GM23248 (cell line): Measurements from ENCODE around the gene C1QB. TPM values are rescaled to one million over a fixed set of nuclear protein-coding genes. Genes with fewer than 3 reads are reported as not detected.

ENCODE experiments used
- DNase-seq: peaks from one replicate; pipeline ENCODE4 v3.0.0-alpha.2; 2015
- H2AFZ ChIP-seq: fragments of 200-600 bp; sonication (generic); 2 replicates; pipeline ENCODE4 v1.6.1; 2016; ENCODE audit warnings: antibody characterized with exemption
- H3F3A ChIP-seq: fragments of 200-600 bp; sonication (generic); 2 replicates; pipeline ENCODE4 v1.6.1; 2016; ENCODE audit warnings: mild to moderate bottlenecking, antibody characterized with exemption, mixed run types; ENCODE audit not compliant: insufficient read depth
- H3K27ac ChIP-seq: fragments of 200-600 bp; sonication (generic); 2 replicates; pipeline ENCODE4 v1.5.1; 2016; ENCODE audit warnings: mild to moderate bottlenecking
- H3K27me3 ChIP-seq: fragments of 200-600 bp; sonication (generic); replicated peaks from 2 replicates; pipeline ENCODE4 v1.6.1; 2016; ENCODE audit warnings: mild to moderate bottlenecking; ENCODE audit not compliant: insufficient read depth
- H3K36me3 ChIP-seq: fragments of 200-600 bp; sonication (generic); 2 replicates; pipeline ENCODE4 v1.6.1; 2016; ENCODE audit warnings: low read depth, mild to moderate bottlenecking
- H3K4me1 ChIP-seq: fragments of 200-600 bp; sonication (generic); 2 replicates; pipeline ENCODE4 v1.6.1; 2016; ENCODE audit warnings: mild to moderate bottlenecking; ENCODE audit not compliant: insufficient read depth
- H3K4me2 ChIP-seq: fragments of 200-600 bp; sonication (generic); one replicate; pipeline ENCODE4 v1.6.1; 2016; ENCODE audit warnings: mild to moderate bottlenecking; ENCODE audit not compliant: unreplicated experiment
- H3K4me3 ChIP-seq: fragments of 200-600 bp; sonication (generic); 2 replicates; pipeline ENCODE4 v1.5.1; 2016; ENCODE audit warnings: mild to moderate bottlenecking
- H3K79me2 ChIP-seq: fragments of 200-600 bp; sonication (generic); 2 replicates; pipeline ENCODE4 v1.6.1; 2016; ENCODE audit warnings: mild to moderate bottlenecking; ENCODE audit not compliant: insufficient read depth
- H3K9ac ChIP-seq: fragments of 200-600 bp; sonication (generic); 2 replicates; pipeline ENCODE4 v1.6.1; 2016; ENCODE audit warnings: mild to moderate bottlenecking
- H3K9me2 ChIP-seq: fragments of 200-600 bp; sonication (generic); 2 replicates; pipeline ENCODE4 v1.6.1; 2016; ENCODE audit warnings: mixed run types, mild to moderate bottlenecking, moderate library complexity; ENCODE audit not compliant: insufficient read depth
- H3K9me3 ChIP-seq: fragments of 200-600 bp; sonication (generic); one replicate; pipeline ENCODE4 v1.6.1; 2017; ENCODE audit warnings: low read depth
- H4K20me1 ChIP-seq: fragments of 200-600 bp; sonication (generic); 2 replicates; pipeline ENCODE4 v1.6.0; 2016; ENCODE audit not compliant: insufficient read depth
- EZH2 ChIP-seq: fragments of 200-600 bp; sonication (generic); IDR thresholded peaks from 2 replicates; pipeline ENCODE4 v1.6.1; 2018; ENCODE audit warnings: antibody characterized with exemption, mild to moderate bottlenecking; ENCODE audit not compliant: insufficient read depth, poor library complexity, severe bottlenecking
- EZH2phosphoT487 ChIP-seq: fragments of 200-600 bp; sonication (generic); IDR thresholded peaks from 2 replicates; pipeline ENCODE4 v1.6.1; 2018; ENCODE audit warnings: antibody characterized with exemption, moderate library complexity, mild to moderate bottlenecking, low read depth; ENCODE audit not compliant: insufficient read depth
- WGBS, 2 experiments: methylation state at CpG; one replicate each; pipeline ENCODE4 v1.1.6; 2015 to 2017; ENCODE audit warnings: low lambda C conversion rate in 2 of 2, low coverage in 1 of 2; ENCODE audit errors: missing lambda C conversion rate in 2 of 2; 5-methylcytosine and 5-hydroxymethylcytosine counted together
- in situ Hi-C: fragments of 300-500 bp; cut with MboI; formaldehyde crosslinking; loops from 2 replicates; pipeline ENCODE4 v1.15.0; 2020
- polyA plus RNA-seq: library from polyadenylated mRNA; unstranded; fragments of >200 nt; fragmentation: Nextera tagmentation; extraction: Ambion mirVana; gene quantifications from 2 replicates; pipeline ENCODE4 v1.2.1, GENCODE V29; 2016
- total RNA-seq: library from RNA; depleted of rRNA; stranded (reverse); fragments of >200 nt; shearing (Covaris generic); gene quantifications from 2 replicates; pipeline ENCODE4 v1.2.3, GENCODE V29; 2014

The C1QB gene
- total and polyA plus RNA-seq, 2 experiments from 2014 or later: not detected

DNA sequence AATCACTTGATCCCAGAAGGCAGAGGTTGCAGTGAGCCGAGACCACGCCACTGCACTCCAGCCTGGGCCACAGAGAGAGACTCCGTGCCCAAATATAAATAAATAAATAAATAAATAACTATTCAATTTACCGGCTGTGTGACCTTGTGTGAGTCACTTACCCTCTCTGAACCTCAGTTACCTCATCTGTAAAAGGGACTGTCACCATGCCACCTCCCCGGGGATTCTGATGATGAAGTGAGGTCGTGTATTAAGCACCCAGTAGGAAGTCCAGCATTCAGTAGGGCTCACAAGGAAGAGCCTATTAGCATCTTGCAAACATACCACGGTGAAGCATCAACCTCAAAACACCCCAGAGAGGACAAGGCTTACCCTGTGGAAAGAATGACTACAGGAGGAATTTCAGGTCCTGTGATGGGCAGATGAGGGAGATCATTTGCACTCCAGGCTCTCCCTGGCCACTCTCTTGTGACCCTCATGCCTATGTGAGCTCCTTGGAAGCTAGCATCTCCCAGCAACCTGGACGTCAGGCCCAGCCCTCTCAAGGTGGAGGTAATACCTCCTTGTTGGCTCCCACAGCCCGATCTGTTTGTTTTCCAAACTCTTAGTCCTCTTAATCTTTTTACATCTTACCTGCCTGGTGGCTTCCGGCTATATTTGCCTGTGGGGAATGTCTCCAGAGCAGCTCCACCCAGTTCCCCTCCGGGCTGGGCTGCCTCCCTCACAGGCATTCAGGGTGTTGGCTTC lies 24.2 kb upstream of the C1QB start:
- H3K4me3 ChIP-seq: no peak overlapping the region
- no peaks in the 10 kb centered on the region for H3F3A ChIP-seq
- no peak overlapping the region for H2AFZ ChIP-seq
- TF ChIP-seq EZH2phosphoT487 (no peak), EZH2 (no peak)
- no peaks in the 10 kb centered on the region for H3K9me2 ChIP-seq
- no peak overlapping the region for H3K4me2 ChIP-seq
- 44 to 46% methylated on average over 11 of the region's 11 CpGs for WGBS, 2 experiments
- no peaks in the 10 kb centered on the region for H3K4me1 ChIP-seq
- no peaks in the 10 kb centered on the region for H4K20me1 ChIP-seq
- peaks cover 71% of the 10 kb centered on the region for H3K27me3 ChIP-seq
- no peaks in the 10 kb centered on the region for H3K36me3 ChIP-seq
- no peak overlapping the region for H3K27ac ChIP-seq
- H3K9me3 ChIP-seq: no peaks in the 10 kb centered on the region
- no peaks in the 10 kb centered on the region for H3K79me2 ChIP-seq
- in situ Hi-C loops: no loop called here
- H3K9ac ChIP-seq: no peak overlapping the region
- no peak for DNase-seq

DNA sequence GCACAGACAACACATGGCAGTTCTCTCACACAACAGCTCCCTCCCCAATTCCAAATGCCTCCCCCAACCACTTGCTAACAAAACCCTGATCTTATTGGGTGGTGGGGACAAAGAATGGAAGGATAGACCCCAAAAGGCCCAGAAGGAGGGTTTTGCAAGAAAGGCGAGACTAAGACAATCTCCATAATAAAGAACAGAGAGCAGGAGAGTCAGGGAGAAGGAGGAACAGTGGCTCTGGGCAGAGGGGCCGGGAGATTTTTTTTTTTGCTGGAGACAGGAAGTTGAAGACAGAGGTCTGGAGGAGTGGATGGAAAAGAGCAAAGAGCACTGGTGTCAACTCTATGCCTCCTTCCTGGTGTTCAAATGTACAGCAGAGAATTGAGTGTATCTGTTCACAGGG lies 23.1 kb upstream of the C1QB start:
- H3K27me3 ChIP-seq: peaks cover 72% of the 10 kb centered on the region
- WGBS, 2 experiments: 30 to 40% methylated on average over 2 of the region's 2 CpGs

DNA sequence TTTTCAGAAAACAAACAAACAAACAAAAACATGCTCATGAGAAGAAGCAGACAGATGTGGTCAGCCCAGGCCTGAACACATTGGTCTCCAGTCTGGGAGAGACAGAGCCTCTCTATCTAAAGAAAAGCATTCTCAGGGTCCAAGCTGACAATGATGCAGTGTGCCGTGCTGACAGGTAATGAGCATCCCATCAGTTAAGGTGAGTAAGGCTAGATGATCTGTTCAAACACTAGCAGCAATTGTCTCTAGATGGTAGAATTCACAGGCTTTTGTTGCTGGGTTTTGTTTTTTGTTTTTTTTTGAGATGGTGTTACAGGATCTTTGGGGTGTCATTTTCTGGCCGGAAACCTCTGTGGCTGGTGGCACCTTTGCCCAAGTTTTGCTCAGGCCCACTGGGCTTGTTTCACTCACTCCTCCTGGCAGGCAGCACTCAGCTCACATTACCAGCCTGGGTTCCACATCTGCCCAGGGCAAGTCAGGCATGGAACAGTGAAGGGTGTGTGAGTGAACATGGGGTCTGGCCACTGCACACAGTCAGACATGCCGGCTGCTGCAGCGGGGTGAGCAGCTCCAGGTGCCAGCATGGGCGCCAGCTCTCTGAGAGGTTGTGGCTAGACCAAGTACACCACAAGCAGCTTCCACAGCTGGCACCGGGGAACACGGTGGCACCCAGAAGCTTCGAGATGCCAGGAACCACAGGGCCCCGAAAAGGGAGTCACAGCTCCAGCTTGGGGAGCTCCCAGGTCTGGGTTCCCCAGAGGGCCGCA lies 19.2 kb upstream of the C1QB start:
- H3K27me3 ChIP-seq: peaks cover 54% of the 10 kb centered on the region
- H4K20me1 ChIP-seq: no peaks in the 10 kb centered on the region
- H3K4me1 ChIP-seq: no peaks in the 10 kb centered on the region
- H3K4me3 ChIP-seq: no peak overlapping the region
- no peaks in the 10 kb centered on the region for H3K9me2 ChIP-seq
- H3K9me3 ChIP-seq: no peaks in the 10 kb centered on the region
- H3K36me3 ChIP-seq: no peaks in the 10 kb centered on the region
- H3K79me2 ChIP-seq: no peaks in the 10 kb centered on the region
- H3F3A ChIP-seq: no peaks in the 10 kb centered on the region
- H2AFZ ChIP-seq: no peak overlapping the region
- in situ Hi-C loops: no loop called here
- H3K27ac ChIP-seq: no peak overlapping the region
- DNase-seq: no peak
- TF ChIP-seq EZH2phosphoT487 (no peak), EZH2 (no peak)
- H3K4me2 ChIP-seq: no peak overlapping the region
- WGBS, 2 experiments: 48 to 55% methylated on average over 9 to 10 of the region's 10 CpGs
- no peak overlapping the region for H3K9ac ChIP-seq

More for the DNA sequence above, 23.1 kb upstream of the C1QB start:
- no peak overlapping the region for H3K9ac ChIP-seq
- no peak overlapping the region for H3K4me2 ChIP-seq
- no peaks in the 10 kb centered on the region for H3F3A ChIP-seq
- DNase-seq: no peak
- in situ Hi-C loops: no loop called here
- no peak overlapping the region for H3K4me3 ChIP-seq
- TF ChIP-seq EZH2phosphoT487 (no peak), EZH2 (no peak)
- H3K9me3 ChIP-seq: no peaks in the 10 kb centered on the region
- no peak overlapping the region for H3K27ac ChIP-seq
- H3K9me2 ChIP-seq: no peaks in the 10 kb centered on the region
- no peaks in the 10 kb centered on the region for H4K20me1 ChIP-seq
- no peaks in the 10 kb centered on the region for H3K36me3 ChIP-seq
- no peak overlapping the region for H2AFZ ChIP-seq
- no peaks in the 10 kb centered on the region for H3K79me2 ChIP-seq
- no peaks in the 10 kb centered on the region for H3K4me1 ChIP-seq

DNA sequence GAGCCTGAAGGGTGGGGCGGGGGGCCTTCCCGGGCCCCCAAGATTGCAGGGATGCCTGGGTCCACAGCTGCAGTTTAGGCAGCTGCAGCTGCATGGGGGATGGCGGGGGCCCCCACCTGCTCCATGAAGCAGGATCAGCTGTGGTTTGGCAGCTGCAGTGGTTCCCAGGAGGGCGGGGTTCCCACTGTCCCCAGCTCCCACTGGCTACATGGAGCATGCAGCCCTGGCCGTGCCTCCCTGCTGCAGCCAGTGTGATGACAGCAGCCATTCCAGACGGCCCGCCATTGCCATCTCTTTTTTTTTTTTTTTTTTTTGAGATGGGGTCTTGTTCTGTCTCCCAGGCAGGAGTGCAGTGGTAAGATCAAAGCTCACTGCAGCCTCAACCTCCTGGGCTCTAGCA lies 17.6 kb upstream of the C1QB start:
- no peak for TF ChIP-seq EZH2phosphoT487
- no peak for TF ChIP-seq EZH2
- in situ Hi-C loops: no loop called here
- DNase-seq: no peak
- Histone ChIP-seq H3K79me2 (no peaks in the 10 kb centered on the region), H3K9me2 (no peaks in the 10 kb centered on the region), H3F3A (no peaks in the 10 kb centered on the region), H3K27me3 (peaks cover 40% of the 10 kb centered on the region), H3K4me3 (no peak overlapping the region), H3K9me3 (no peaks in the 10 kb centered on the region), H3K27ac (no peak overlapping the region), H2AFZ (no peak overlapping the region), H3K4me2 (no peak overlapping the region), H3K36me3 (no peaks in the 10 kb centered on the region), H3K9ac (no peak overlapping the region), H3K4me1 (no peaks in the 10 kb centered on the region), H4K20me1 (no peaks in the 10 kb centered on the region)
- WGBS, 2 experiments: 27 to 36% methylated on average over 5 to 7 of the region's 7 CpGs
